Liver (tissue), 9 donors: ENCODE results near the gene MDM4. TPM values are rescaled to one million over a fixed set of nuclear protein-coding genes. Genes with fewer than 3 reads are reported as not detected.
"Not testable (repeated sequence)": the region's sequence is repeated elsewhere in the genome, so short reads cannot be mapped to it uniquely, and the experiment has no call there.

Experiments
- DNase-seq: peaks from one replicate; pipeline ENCODE4 v3.0.0-alpha.2; 2017; ENCODE audit warnings: low spot score
- H3K27ac ChIP-seq, 2 donors: one replicate each; pipeline ENCODE4 v1.7.0; 2013; ENCODE audit warnings: inconsistent platforms in 2 of 2, low read length in 2 of 2, control low read depth in 1 of 2, low read depth in 1 of 2, mild to moderate bottlenecking in 1 of 2
- H3K27me3 ChIP-seq, 4 donors: one replicate each; pipeline versions ENCODE4 v1.6.1 to v1.7.0; 2013; ENCODE audit warnings: low read length in 3 of 4, inconsistent platforms in 1 of 4, mild to moderate bottlenecking in 1 of 4, moderate library complexity in 1 of 4; ENCODE audit not compliant: control insufficient read depth in 4 of 4, insufficient read depth in 4 of 4
- H3K36me3 ChIP-seq, 4 donors: one replicate each; pipeline versions ENCODE4 v1.6.1 to v1.7.0; 2013; ENCODE audit warnings: low read length in 3 of 4, mild to moderate bottlenecking in 3 of 4, low read depth in 1 of 4, moderate library complexity in 1 of 4; ENCODE audit not compliant: control insufficient read depth in 4 of 4, insufficient read depth in 3 of 4
- H3K4me1 ChIP-seq, 4 donors: one replicate each; pipeline versions ENCODE4 v1.6.1 to v1.7.0; 2013; ENCODE audit warnings: low read length in 3 of 4, mild to moderate bottlenecking in 3 of 4, moderate library complexity in 1 of 4; ENCODE audit not compliant: control insufficient read depth in 4 of 4, insufficient read depth in 4 of 4
- H3K4me3 ChIP-seq, 3 donors: one replicate each; pipeline versions ENCODE4 v1.6.1 to v1.7.0; 2013; ENCODE audit warnings: low read length in 3 of 3, control low read depth in 1 of 3, low read depth in 1 of 3, mild to moderate bottlenecking in 1 of 3
- H3K9ac ChIP-seq, 2 donors: one replicate each; pipeline ENCODE4 v1.7.0; 2013; ENCODE audit warnings: low read length in 2 of 2, mild to moderate bottlenecking in 2 of 2, moderate library complexity in 2 of 2, control low read depth in 1 of 2, low read depth in 1 of 2
- H3K9me3 ChIP-seq, 4 donors: one replicate each; pipeline versions ENCODE4 v1.6.1 to v1.7.0; 2013; ENCODE audit warnings: low read length in 3 of 4; ENCODE audit not compliant: control insufficient read depth in 4 of 4
- CTCF ChIP-seq: fragments of 150-350 bp; IDR thresholded peaks from 2 replicates; pipeline ENCODE4 v1.5.1; 2017; ENCODE audit warnings: improper control_type of control experiment, low read depth, low read length; ENCODE audit not compliant: missing input control
- EGR1 ChIP-seq, 2 donors: IDR thresholded peaks; 2 replicates each; pipeline ENCODE4 v1.6.1; 2016 to 2018; ENCODE audit warnings: antibody characterized with exemption in 2 of 2, low read depth in 2 of 2
- FOXA1 ChIP-seq: IDR thresholded peaks from 2 replicates; pipeline ENCODE4 v1.6.1; 2016; ENCODE audit warnings: antibody characterized with exemption
- FOXA2 ChIP-seq: IDR thresholded peaks from 2 replicates; pipeline ENCODE4 v1.6.1; 2016; ENCODE audit warnings: antibody characterized with exemption
- GABPA ChIP-seq, 2 donors: IDR thresholded peaks in 1 of 2; conservative IDR thresholded peaks in 1 of 2; 2 replicates each; pipeline ENCODE4 v1.6.1; 2016; ENCODE audit warnings: antibody characterized with exemption in 2 of 2, mild to moderate bottlenecking in 1 of 2, moderate library complexity in 1 of 2
- HNF4A ChIP-seq, 2 donors: conservative IDR thresholded peaks; 2 replicates each; pipeline ENCODE4 v1.6.1; 2016; ENCODE audit warnings: antibody characterized with exemption in 2 of 2, mild to moderate bottlenecking in 2 of 2
- JUND ChIP-seq, 2 donors: IDR thresholded peaks; 2 replicates each; pipeline ENCODE4 v1.6.1; 2016; ENCODE audit warnings: antibody characterized with exemption in 2 of 2
- NR2F2 ChIP-seq: IDR thresholded peaks from 2 replicates; pipeline ENCODE4 v1.6.1; 2016; ENCODE audit warnings: antibody characterized with exemption
- REST ChIP-seq: IDR thresholded peaks from 2 replicates; pipeline ENCODE4 v1.6.1; 2016; ENCODE audit warnings: antibody characterized with exemption, mild to moderate bottlenecking
- RXRA ChIP-seq, 2 donors: IDR thresholded peaks; 2 replicates each; pipeline ENCODE4 v1.6.1; 2017 to 2018; ENCODE audit warnings: antibody characterized with exemption in 2 of 2, mild to moderate bottlenecking in 1 of 2
- SP1 ChIP-seq: IDR thresholded peaks from 2 replicates; pipeline ENCODE4 v1.6.1; 2018; ENCODE audit warnings: antibody characterized with exemption, mild to moderate bottlenecking
- TAF1 ChIP-seq: conservative IDR thresholded peaks from 2 replicates; pipeline ENCODE4 v1.6.1; 2016; ENCODE audit warnings: antibody characterized with exemption, mild to moderate bottlenecking
- YY1 ChIP-seq: IDR thresholded peaks from 2 replicates; pipeline ENCODE4 v1.6.1; 2016; ENCODE audit warnings: antibody characterized with exemption, mild to moderate bottlenecking
- ZBTB33 ChIP-seq: IDR thresholded peaks from 2 replicates; pipeline ENCODE4 v1.6.1; 2016; ENCODE audit warnings: antibody characterized with exemption
- WGBS: extraction: QIAGEN DNeasy Blood & Tissue Kit; methylation state at CpG from one replicate; pipeline ENCODE4 v1.1.7; 2013; 5-methylcytosine and 5-hydroxymethylcytosine counted together
- polyA plus RNA-seq, 2 donors: library from polyadenylated mRNA; stranded (reverse) in 1 of 2; unstranded in 1 of 2; fragments of 200-250 nt in 1 of 2; fragments of >200 nt in 1 of 2; fragmentation: Nextera tagmentation in 1 of 2; extraction: Ambion mirVana in 1 of 2; gene quantifications; one replicate each; pipeline versions ENCODE4 v1.2.1 to v1.2.3, GENCODE V29; 2013 to 2015
- total RNA-seq, 2 donors: library from RNA; depleted of rRNA; stranded (reverse); fragments of >200 nt; gene quantifications; one replicate each; pipeline ENCODE4 v1.2.3, GENCODE V29; 2014
- TF ChIP-seq, protein P1 (sequence below): IDR thresholded peaks from 2 replicates; pipeline ENCODE4 v1.6.1; 2016; ENCODE audit warnings: antibody characterized with exemption
- TF ChIP-seq, protein P2 (sequence below): IDR thresholded peaks from 2 replicates; pipeline ENCODE4 v1.6.1; 2016; ENCODE audit warnings: antibody characterized with exemption
- donor health status: healthy.
- donor health status: healthy.
- donor health status: healthy.
- donor health status: healthy.
- donor health status: healthy.

MDM4 gene
- total and polyA plus RNA-seq, 4 donors: 1.4 to 56.5 (median 21.6) TPM

DNA sequence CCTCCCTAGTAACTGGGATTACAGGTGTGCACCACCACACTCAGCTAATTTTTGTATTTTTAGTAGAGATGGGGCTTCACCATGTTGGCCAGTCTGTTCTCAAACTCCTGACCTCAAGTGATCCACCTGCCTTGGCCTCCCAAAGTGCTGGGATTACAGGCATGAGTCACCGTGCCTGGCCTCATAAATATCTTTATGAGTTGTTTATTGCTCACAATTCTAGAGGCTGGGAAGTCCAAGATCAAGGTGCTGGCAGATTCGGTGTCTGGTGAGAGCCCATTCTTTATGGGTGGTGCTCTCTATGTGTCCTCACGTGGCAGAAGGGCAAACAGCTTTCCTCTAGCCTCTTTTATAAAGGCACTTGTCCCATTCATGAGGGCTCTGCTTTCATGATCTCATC lies 53.8 kb downstream of the MDM4 start:
- not testable (repeated sequence) for H3K4me3 ChIP-seq, H3K27me3 ChIP-seq, H3K4me1 ChIP-seq, DNase-seq, H3K9me3 ChIP-seq, H3K27ac ChIP-seq, H3K9ac ChIP-seq, H3K36me3 ChIP-seq
- 83% methylated on average over 3 of the region's 3 CpGs for WGBS

- H3K36me3 ChIP-seq: peaks cover 0 to 7% (median 0%) of the 10 kb centered on the region in 4 donors
- H3K9ac ChIP-seq: no peak overlapping the region
- peaks cover 0 to 3% (median 0%) of the 10 kb centered on the region in 4 donors for H3K4me1 ChIP-seq
- no peaks in the 10 kb centered on the region for H3K27me3 ChIP-seq
- TF ChIP-seq FOXA1 (no peak), FOXA2 (no peak), GABPA (IDR thresholded peaks at IDR 0.05 in 1 of 2, conservative IDR thresholded peaks at IDR 0.05 in 1 of 2) (no peak), RXRA (IDR thresholded peaks at IDR 0.05) (no peak), EGR1 (IDR thresholded peaks at IDR 0.05; ENCODE audit: low read depth in 2 of 2) (no peak), SP1 (no peak), NR2F2 (no peak), REST (no peak), HNF4A (conservative IDR thresholded peaks at IDR 0.05) (no peak), TAF1 (no peak), CTCF (no peak), JUND (IDR thresholded peaks at IDR 0.05) (no peak)
- TF ChIP-seq, protein P1, sequence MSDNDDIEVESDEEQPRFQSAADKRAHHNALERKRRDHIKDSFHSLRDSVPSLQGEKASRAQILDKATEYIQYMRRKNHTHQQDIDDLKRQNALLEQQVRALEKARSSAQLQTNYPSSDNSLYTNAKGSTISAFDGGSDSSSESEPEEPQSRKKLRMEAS: no peak
- TF ChIP-seq, protein P2, sequence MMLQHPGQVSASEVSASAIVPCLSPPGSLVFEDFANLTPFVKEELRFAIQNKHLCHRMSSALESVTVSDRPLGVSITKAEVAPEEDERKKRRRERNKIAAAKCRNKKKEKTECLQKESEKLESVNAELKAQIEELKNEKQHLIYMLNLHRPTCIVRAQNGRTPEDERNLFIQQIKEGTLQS: no peak
- 96% methylated on average over 2 of the region's 2 CpGs for WGBS
- no peak overlapping the region for H3K27ac ChIP-seq
- H3K9me3 ChIP-seq: no peaks in the 10 kb centered on the region
- no peak for DNase-seq
- H3K4me3 ChIP-seq: no peak overlapping the region
These were observed 54.9 kb downstream of the MDM4 start for GRCh38 chr1:204571128-204571527.

DNA sequence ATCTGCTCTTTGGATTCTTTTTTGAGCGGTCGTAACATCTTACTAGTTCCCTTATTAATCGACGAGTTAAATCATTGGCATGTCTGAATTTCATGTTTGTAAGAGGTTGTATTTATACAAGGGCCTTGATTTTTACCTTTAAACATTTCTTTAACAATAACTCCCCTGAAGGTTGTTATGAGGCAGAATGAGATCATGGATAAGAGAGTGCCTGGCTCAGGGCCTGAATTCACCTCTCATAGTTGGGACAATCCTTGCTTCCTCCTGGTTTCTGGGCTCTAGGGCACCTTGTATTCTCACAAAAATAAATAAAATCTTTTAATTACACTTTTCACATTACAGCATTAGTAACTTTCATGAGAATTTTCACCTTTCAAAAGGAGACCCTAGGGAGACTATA lies 55.4 kb downstream of the MDM4 start:
- no peak overlapping the region for H3K9ac ChIP-seq
- H3K4me1 ChIP-seq: peaks cover 0 to 3% (median 0%) of the 10 kb centered on the region in 4 donors
- 96% methylated on average over 4 of the region's 4 CpGs for WGBS
- peaks cover 0 to 7% (median 0%) of the 10 kb centered on the region in 4 donors for H3K36me3 ChIP-seq
- no peak for DNase-seq
- no peak overlapping the region for H3K27ac ChIP-seq
- no peaks in the 10 kb centered on the region for H3K9me3 ChIP-seq
- no peaks in the 10 kb centered on the region for H3K27me3 ChIP-seq
- no peak overlapping the region for H3K4me3 ChIP-seq
- no peak for TF ChIP-seq TAF1
- no peak for TF ChIP-seq HNF4A (conservative IDR thresholded peaks at IDR 0.05)
- no peak for TF ChIP-seq JUND (IDR thresholded peaks at IDR 0.05)
- TF ChIP-seq YY1: no peak
- no peak for TF ChIP-seq EGR1 (IDR thresholded peaks at IDR 0.05; ENCODE audit: low read depth in 2 of 2)
- TF ChIP-seq GABPA (IDR thresholded peaks at IDR 0.05 in 1 of 2, conservative IDR thresholded peaks at IDR 0.05 in 1 of 2): no peak
- TF ChIP-seq, protein P1: no peak
- TF ChIP-seq NR2F2: no peak
- no peak for TF ChIP-seq SP1
- TF ChIP-seq ZBTB33: no peak
- TF ChIP-seq, protein P2: no peak
- no peak for TF ChIP-seq CTCF
